GM19240 (cell line): ENCODE measurements around the gene RAB17.
A peak's percentile ranks its signal among the peaks of the same experiment; 100 is the strongest.

Source experiments
- DNase-seq: peaks from one replicate; pipeline ENCODE4 v3.0.0; 2011; ENCODE audit warnings: low spot score; ENCODE audit not compliant: insufficient read length

Gene RAB17

GRCh38 chr2:237577956-237578870 lies 12.3 kb downstream of the RAB17 start:
- DNase-seq, result no peak

- DNase-seq, result no peak
Observed at GRCh38 chr2:237577458-237577857, 13.1 kb downstream of the RAB17 start.

DNA sequence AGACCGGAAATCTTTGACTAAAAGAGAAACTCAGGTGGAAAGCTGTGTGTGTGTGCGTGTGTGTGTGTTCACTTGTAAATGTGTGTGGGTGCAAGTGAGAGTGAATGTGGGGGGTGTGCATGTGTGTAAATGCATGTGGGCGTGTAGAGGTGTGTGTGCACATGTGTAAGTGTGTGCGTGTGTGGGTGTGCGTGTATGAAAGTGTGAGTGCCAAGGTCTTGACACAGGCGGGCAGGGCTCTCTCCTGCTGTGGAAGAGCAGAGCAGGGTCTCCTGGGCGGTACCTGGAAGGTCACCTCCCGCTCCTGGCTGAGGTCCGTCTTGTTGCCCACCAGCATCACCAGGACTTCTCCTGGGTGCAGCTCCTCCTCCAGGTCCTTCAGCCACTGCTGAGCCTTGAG lies 13.6 kb downstream of the RAB17 start:
- no peak for DNase-seq

DNA sequence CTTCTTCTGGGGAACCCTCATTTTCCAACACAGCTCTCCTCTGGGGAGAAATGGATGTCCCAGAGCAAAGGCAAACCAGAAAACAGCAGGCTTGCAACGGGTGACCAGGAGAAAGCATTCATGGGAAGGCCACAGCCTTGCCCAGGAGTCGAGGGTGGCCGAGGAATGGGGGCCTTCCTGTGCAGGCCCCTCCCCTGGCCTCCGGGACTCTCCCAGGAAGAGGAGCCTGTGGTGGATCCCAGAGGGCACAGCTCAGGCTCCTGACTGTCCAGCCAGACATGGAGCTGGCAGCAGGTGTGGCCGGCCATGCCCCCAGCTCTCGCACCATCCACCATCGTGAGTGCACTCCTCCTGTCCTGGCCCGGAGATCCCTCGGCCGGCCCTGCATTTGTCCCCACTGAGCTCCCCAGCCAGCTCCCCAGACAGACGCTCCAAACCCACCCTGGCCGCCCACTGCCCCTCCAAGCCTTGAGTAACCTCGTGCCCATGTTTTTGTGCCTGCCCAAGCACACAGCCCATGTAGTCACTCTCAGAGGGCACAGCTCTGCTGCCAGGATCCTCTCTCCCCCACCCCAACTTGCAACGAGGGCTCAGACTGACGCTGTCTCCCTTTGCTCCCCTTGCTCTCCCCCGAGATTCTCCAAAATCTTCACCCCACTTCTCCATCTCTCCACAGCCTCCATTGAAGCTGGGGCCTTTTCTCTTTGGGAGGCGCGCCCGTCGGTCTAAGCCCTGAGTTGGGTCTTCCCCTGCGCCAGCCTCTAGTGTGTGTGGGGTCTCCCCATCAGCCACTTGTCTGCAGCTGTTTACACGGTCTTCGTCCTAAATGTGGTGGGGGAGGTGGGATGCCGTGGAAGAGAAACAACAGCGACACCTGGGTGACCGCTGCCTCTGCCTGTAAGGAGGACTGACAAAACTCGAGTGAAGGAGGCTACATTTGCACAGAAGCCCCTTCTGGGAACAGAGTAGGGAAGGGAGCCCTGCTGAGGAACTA lies 14.4 kb downstream of the RAB17 start:
- DNase-seq, result no peak

DNA sequence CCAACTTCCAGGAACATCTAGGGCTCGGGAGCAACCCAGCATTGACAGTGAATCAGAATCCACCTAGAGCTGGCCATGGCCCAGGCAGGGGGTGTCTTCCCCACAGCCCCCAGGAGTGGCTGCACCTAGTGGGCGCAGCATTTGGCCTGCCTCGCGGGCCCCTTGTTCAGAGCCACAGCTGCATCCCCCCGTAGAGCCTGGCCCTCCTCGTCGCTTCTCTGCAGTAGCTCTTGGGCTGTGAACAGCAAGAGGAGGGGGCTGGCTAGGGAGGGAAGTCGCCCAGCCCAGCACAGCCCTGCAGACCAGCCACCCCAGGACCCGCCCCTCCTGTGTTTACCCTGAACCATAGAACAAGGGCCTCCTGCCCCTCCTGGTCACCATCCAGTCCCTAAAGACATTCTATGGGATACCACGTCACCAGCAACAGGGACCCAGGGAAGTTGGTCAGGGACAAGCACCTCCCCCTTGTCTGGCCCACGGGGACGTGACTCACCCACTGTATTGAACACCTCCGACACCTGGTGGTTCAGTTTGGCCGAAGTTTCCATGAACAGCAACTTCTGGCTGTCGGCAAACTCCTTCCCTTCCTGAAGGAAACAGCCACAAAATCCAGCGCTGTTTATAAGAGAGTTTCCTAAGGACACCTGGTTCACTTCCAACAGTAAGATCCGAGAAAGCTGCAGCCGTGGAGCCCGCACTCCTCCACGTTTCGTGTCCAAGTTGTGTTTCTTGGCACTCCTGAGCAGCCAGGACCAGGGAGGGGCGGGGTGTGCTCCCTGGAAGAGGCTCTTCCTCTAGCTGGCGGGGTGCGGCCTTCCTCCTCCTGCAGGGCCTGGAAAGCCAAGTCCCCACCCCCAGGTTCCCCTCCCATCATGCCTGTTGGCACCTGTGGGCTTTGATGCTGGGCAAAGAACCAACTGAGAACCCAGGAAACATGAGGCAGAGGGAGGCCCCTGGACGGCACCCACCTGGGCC lies 15.4 kb downstream of the RAB17 start:
- no peak for DNase-seq

- DNase-seq, result no peak
Observed at GRCh38 chr2:237574467-237574866, 16.1 kb downstream of the RAB17 start.

GRCh38 chr2:237573721-237574415 lies 16.7 kb downstream of the RAB17 start:
- DNase-seq, result no peak

GRCh38 chr2:237572742-237573101 lies 17.8 kb downstream of the RAB17 start:
- DNase-seq, result no peak

DNA sequence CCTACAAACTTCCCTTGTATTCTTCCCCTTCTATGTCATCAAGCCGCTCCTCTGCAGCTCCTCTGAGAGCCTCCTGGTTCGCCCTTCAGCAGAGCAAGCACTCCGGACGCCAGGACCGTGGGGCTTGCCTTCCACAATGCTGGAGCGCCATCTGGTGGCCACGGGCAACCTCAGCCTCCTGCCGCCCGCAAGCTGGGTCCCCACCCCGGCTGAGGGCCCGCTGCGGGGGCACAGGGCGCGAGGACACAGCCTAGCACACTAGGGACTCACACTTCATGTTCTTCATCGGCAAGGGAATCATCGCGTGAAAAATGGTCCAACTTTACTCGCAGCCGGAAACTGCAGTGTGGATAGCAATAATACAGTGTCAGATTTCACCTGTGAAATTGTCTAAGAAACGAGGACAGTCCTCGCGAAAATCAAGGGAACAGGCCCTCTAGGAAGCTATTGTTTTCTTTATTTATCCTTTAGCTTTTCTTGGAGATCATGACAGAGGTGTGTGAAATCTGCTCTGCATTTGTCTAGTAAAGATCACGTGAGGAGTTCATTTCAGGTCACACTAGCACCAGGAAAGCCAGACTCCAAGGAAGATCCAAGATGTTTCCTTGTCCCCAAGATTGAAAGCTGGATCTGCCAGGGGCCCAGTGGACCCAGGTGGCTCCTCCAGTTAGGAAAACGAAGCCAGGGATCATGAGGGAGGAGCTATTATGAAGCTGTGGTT lies 18.4 kb downstream of the RAB17 start:
- peak; percentile 99 for DNase-seq

- no peak for DNase-seq
Observed at GRCh38 chr2:237571551-237571950, 19.0 kb downstream of the RAB17 start.

DNA sequence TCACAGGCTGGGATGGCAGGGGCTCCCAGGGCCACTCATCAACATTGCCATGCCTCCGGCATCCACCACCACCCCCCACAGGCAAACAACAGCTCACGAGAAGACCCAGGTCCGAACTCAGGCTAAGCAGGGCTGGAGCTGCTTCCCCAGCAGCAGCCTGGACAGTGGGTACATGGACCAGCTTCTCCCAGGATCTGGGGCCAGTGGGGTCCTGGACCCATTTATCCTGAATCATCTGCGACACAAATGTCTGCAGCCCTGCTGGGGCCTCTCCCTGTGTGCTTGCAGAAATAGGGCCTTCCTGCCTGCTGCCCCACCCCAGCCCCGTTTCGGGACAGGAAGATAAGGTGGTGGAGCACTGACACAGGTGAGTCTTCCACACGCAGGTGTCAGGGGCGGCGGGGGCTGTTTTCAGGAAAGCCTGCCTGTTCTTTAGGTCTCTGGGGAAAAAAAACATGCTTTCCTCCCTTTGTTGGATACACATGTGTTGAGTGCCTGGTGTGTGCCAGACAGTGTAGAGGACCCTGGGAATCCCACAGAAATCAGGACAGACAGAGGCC lies 19.7 kb downstream of the RAB17 start:
- no peak for DNase-seq

DNA sequence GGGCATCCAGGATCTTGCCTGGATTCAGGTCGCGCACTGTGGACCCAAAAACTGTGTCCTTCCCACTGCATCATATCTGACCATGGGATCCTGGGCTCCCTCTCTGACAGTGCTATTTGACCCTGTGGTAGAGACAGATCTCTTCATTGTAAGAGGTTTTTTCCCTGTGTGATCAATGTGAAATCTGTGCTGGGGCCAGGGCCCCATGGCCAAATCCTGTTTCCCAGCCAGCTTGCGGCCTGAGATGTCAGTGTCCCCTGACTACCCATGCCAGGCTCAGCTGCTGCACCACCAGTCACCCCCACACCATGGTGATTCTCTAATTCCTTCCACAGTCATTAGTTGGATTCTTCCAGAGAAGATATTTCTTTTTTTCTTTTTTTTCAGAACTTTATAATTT lies 20.6 kb downstream of the RAB17 start:
- no peak for DNase-seq

DNA sequence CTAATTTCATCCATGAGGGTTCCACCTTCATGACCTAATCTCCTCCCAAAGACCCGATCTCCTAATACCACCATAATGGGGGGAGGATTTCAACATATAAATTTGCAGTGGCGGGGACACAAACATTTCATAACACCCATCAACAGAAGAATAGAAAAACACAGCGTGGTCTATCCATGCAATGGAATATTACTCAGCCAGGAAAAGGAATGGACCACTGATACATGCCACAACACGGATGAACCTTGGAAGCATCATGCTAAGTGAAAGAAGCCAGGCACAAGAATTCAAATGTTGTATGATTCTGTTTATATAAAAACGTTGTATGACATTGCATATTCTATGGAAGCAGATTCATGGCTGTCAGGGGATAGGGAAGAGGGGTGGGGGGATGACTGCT lies 21.5 kb downstream of the RAB17 start:
- DNase-seq, result no peak

- DNase-seq, result no peak
Observed at GRCh38 chr2:237568121-237568660, 22.3 kb downstream of the RAB17 start.

GRCh38 chr2:237567276-237568029 lies 23.1 kb downstream of the RAB17 start:
- DNase-seq, result no peak

- no peak for DNase-seq
Observed at GRCh38 chr2:237566401-237567235, 23.9 kb downstream of the RAB17 start, which contains the start of gene PRLH. TSS of gene PRLH (plus strand) at chr2:237566574. CDS start at chr2:237566574, 0 bp downstream.

DNA sequence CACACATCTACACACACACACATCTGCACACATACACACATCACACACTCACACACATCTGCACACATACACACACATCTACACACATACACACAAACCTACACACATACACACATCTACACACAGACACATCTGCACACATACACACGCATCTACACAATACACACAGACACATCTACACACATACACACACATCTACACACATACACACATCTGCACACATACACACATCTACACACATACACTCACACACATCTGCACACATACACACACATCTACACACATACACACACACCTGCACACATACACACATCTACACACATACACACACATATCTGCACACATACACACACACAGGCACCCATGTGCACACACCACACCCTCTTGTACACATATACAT lies 24.6 kb downstream of the RAB17 start:
- no peak for DNase-seq
